GM12878 (cell line): ENCODE results near the gene DYNC1I2. TPM values are rescaled to one million over a fixed set of nuclear protein-coding genes. Genes with fewer than 3 reads are reported as not detected.

Experiments
- ATAC-seq: fragments of 200-7000 bp; cut with Tn5 transposase; 3 replicates; pipeline ENCODE4 v1.9.1; 2020; ENCODE audit warnings: mild to moderate bottlenecking, moderate library complexity
- BruUV-seq: library from RNA; stranded (reverse); fragments of 400-500 nt; replicated peaks from 2 replicates; lab custom pipeline; 2021; lab: Mats Ljungman, UMichigan
- CTCF ChIA-PET: fragments of 300-600 bp; sonication (Branson Sonifier 250); formaldehyde crosslinking; extraction: SDS; loops from one replicate; lab custom pipeline; 2021; ENCODE audit warnings: inconsistent platforms; lab: Yijun Ruan, JAX
- POLR2A ChIA-PET: fragments of 350-600 bp; formaldehyde crosslinking; extraction: SDS; loops from one replicate; lab custom pipeline; 2021; ENCODE audit warnings: inconsistent platforms; lab: Charles Lee
- RAD21 ChIA-PET: fragments of 300-600 bp; sonication (Branson Sonifier 250); formaldehyde crosslinking; loops from one replicate; lab custom pipeline; 2023; ENCODE audit warnings: antibody characterized with exemption; ENCODE audit not compliant: unreplicated experiment; lab: Charles Lee
- SMC1A ChIA-PET: fragments of 300-600 bp; sonication (Branson Sonifier 250); formaldehyde crosslinking; loops from one replicate; lab custom pipeline; 2023; ENCODE audit not compliant: unreplicated experiment, uncharacterized antibody; lab: Charles Lee
- DNase-seq: peaks from one replicate; pipeline ENCODE4 v3.0.0-alpha.2; 2011; ENCODE audit warnings: low read depth, low spot score
- FAIRE-seq: peaks from 3 replicates; lab custom pipeline; 2011; peaks lifted over from hg19 to GRCh38; lab: Jason Lieb, UNC
- H2AFZ ChIP-seq: 2 replicates; pipeline ENCODE4 v1.6.0; 2011; ENCODE audit warnings: low read depth, low read length, control low read depth; ENCODE audit not compliant: control insufficient read depth
- H3K27ac ChIP-seq: 2 replicates; pipeline ENCODE4 v1.5.1; 2011; ENCODE audit warnings: control low read depth; ENCODE audit not compliant: control insufficient read depth, insufficient read depth
- H3K27me3 ChIP-seq, 2 experiments: replicated peaks in 1 of 2; 2 replicates each; pipeline versions ENCODE4 v1.6.0 to v1.6.1; 2011; ENCODE audit warnings: low read length in 1 of 2; ENCODE audit not compliant: control insufficient read depth in 2 of 2, insufficient read depth in 2 of 2
- H3K36me3 ChIP-seq, 2 experiments: 2 replicates each; pipeline ENCODE4 v1.5.1; 2011; ENCODE audit warnings: low read length in 1 of 2; ENCODE audit not compliant: control insufficient read depth in 2 of 2, insufficient read depth in 2 of 2
- H3K4me1 ChIP-seq: 2 replicates; pipeline ENCODE4 v1.6.1; 2011; ENCODE audit warnings: mild to moderate bottlenecking, low read length, moderate library complexity, mixed read lengths; ENCODE audit not compliant: control insufficient read depth, insufficient read depth
- H3K4me2 ChIP-seq: 2 replicates; pipeline ENCODE4 v1.6.0; 2011; ENCODE audit warnings: control low read depth; ENCODE audit not compliant: control insufficient read depth, insufficient read depth
- H3K4me3 ChIP-seq: fragments of 200-600 bp; sonication (generic); 2 replicates; pipeline ENCODE4 v1.5.1; 2016
- H3K79me2 ChIP-seq: 2 replicates; pipeline ENCODE4 v1.6.0; 2011; ENCODE audit warnings: low read length; ENCODE audit not compliant: control insufficient read depth, insufficient read depth
- H3K9ac ChIP-seq: 2 replicates; pipeline ENCODE4 v1.8.0; 2011; ENCODE audit warnings: low read length, control low read depth, mixed read lengths; ENCODE audit not compliant: control insufficient read depth, insufficient read depth
- H3K9me3 ChIP-seq: replicated peaks from 3 replicates; pipeline ENCODE4 v1.5.1; 2011; ENCODE audit warnings: mild to moderate bottlenecking, low read length; ENCODE audit not compliant: control insufficient read depth, insufficient read depth
- H4K20me1 ChIP-seq: 2 replicates; pipeline ENCODE4 v1.6.0; 2011; ENCODE audit not compliant: control insufficient read depth, insufficient read depth
- CREB1 ChIP-seq: IDR thresholded peaks from 2 replicates; pipeline ENCODE4 v1.6.1; 2012; ENCODE audit warnings: low read depth, mild to moderate bottlenecking, inconsistent platforms
- CREM ChIP-seq: IDR thresholded peaks from 2 replicates; pipeline ENCODE4 v1.6.1; 2014; ENCODE audit warnings: antibody characterized with exemption, low read depth
- FOXK2 ChIP-seq: fragments of 450-650 bp; IDR thresholded peaks from 2 replicates; pipeline ENCODE4 v1.6.1; 2017; ENCODE audit warnings: mild to moderate bottlenecking, moderate library complexity
- JUNB ChIP-seq: IDR thresholded peaks from 2 replicates; pipeline ENCODE4 v1.6.1; 2016; ENCODE audit warnings: antibody characterized with exemption, mild to moderate bottlenecking
- JUND ChIP-seq: IDR thresholded peaks from 2 replicates; pipeline ENCODE4 v1.6.1; 2012; ENCODE audit warnings: low read depth, mild to moderate bottlenecking, low read length, improper control_type of control experiment, moderate library complexity
- KAT2A ChIP-seq: conservative IDR thresholded peaks from 2 replicates; pipeline ENCODE4 v1.6.1; 2011; ENCODE audit warnings: low read depth, low read length; ENCODE audit not compliant: control insufficient read depth
- SMAD1 ChIP-seq: fragments of 450-650 bp; IDR thresholded peaks from 2 replicates; pipeline ENCODE4 v1.6.1; 2018; ENCODE audit warnings: mild to moderate bottlenecking, low read depth; ENCODE audit not compliant: partially characterized antibody
- SMAD5 ChIP-seq: IDR thresholded peaks from 2 replicates; pipeline ENCODE4 v1.6.1; 2016; ENCODE audit warnings: antibody characterized with exemption, low read depth
- STAT3 ChIP-seq: IDR thresholded peaks from 2 replicates; pipeline ENCODE4 v1.6.1; 2011; ENCODE audit warnings: low read depth, low read length, improper control_type of control experiment
- TAF1 ChIP-seq: IDR thresholded peaks from 2 replicates; pipeline ENCODE4 v1.6.1; 2011; ENCODE audit warnings: mild to moderate bottlenecking, low read depth, low read length, borderline replicate concordance
- ZBED1 ChIP-seq: IDR thresholded peaks from 2 replicates; pipeline ENCODE4 v1.6.1; 2016; ENCODE audit warnings: borderline replicate concordance
- ZNF217 ChIP-seq: fragments of 450-650 bp; IDR thresholded peaks from 2 replicates; pipeline ENCODE4 v1.6.1; 2017; ENCODE audit warnings: antibody characterized with exemption, mild to moderate bottlenecking
- ZNF24 ChIP-seq: fragments of 450-650 bp; IDR thresholded peaks from 2 replicates; pipeline ENCODE4 v1.6.1; 2017; ENCODE audit warnings: antibody characterized with exemption, mild to moderate bottlenecking
- whole genome bisulfite sequencing: methylation state at CpG from one replicate; pipeline ENCODE4 v1.1.6; 2016; ENCODE audit warnings: low lambda C conversion rate; ENCODE audit not compliant: insufficient replicate concordance, insufficient coverage; ENCODE audit errors: missing lambda C conversion rate; 5-methylcytosine and 5-hydroxymethylcytosine counted together
- in situ Hi-C: fragments of 300-500 bp; cut with MboI; formaldehyde crosslinking; loops from 9 replicates; pipeline ENCODE4 v1.14.3; 2018; ENCODE audit warnings: mixed read lengths
- intact Hi-C: fragments of 100-400 bp; cut with micrococcal nuclease; formaldehyde crosslinking; loops from one replicate; pipeline ENCODE4 v1.14.2; 2022; ENCODE audit not compliant: unreplicated experiment
- polyA plus RNA-seq, 11 experiments: library from polyadenylated mRNA; depleted of rRNA in 4 of 11; unstranded in 6 of 11; stranded (reverse) in 5 of 11; fragments of >200 nt; fragmentation: Nextera tagmentation in 4 of 11; fragmentation: Illumina TruSeq in 1 of 11; extraction: Ambion mirVana in 4 of 11; extraction: Trizol in 1 of 11; gene quantifications; 1 replicate in 1 of 11; 2 replicates in 10 of 11; pipeline versions ENCODE4 v1.2.1 to v1.2.3, GENCODE V29; 2011 to 2016; ENCODE audit warnings: inconsistent platforms in 2 of 11, missing spikeins in 2 of 11, low read depth in 1 of 11
- total RNA-seq, 4 experiments: library from RNA; depleted of rRNA in 3 of 4; stranded (reverse); fragments of >200 nt in 3 of 4; fragmentation: Illumina TruSeq in 1 of 4; extraction: Trizol in 1 of 4; gene quantifications; 2 replicates each; pipeline versions ENCODE4 v1.2.1 to v1.2.3, GENCODE V29; 2013 to 2021
- TF ChIP-seq, protein P1 (sequence below): IDR thresholded peaks from 2 replicates; pipeline ENCODE4 v1.6.1; 2012; ENCODE audit warnings: low read depth, low read length, improper control_type of control experiment
- TF ChIP-seq, protein P2 (sequence below): IDR thresholded peaks from 2 replicates; pipeline ENCODE4 v1.6.1; 2011; ENCODE audit warnings: low read depth, mild to moderate bottlenecking, low read length, moderate library complexity, borderline replicate concordance; ENCODE audit errors: extremely low read depth

DYNC1I2 gene
- total and polyA plus RNA-seq, 10 of the 15 experiments (the other 5 are each of a cell fraction or from before 2014, with no cell fraction given), result 39.9 to 113 (median 53.5) TPM

DNA sequence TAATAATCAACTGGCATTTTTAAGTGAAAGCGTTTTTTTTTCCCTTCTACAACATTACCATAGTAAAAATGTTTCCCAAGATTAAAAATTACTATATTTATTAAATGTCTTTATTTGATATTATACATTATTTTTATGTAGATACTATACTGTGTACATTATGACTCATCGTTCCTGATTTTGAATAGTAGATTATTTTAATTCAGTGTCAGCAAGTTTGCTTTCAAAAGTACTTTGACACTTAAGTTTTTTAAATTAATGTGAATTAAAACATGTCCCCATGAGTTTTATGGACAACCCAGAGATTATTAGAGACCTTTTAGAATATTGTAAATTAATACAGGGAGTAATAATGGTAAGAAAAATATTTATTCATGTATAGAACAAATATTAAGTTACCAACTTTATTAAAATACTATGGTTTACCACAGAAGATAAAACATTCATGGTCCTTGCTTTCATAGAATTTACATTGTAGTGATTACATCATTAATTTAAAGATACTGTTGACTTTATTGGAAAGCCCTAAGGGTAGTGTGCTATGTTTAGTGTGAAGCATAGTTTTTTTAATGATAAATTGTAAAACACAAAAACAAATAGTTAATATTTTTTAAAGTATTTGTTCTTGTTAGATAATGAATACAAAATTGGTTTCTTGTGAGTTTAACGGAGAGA lies 21.9 kb downstream of the DYNC1I2 start:
- H3K9me3 ChIP-seq, result no peaks in the 10 kb centered on the region
- H3K9ac ChIP-seq, result no peak overlapping the region
- no peaks in the 10 kb centered on the region for H3K4me1 ChIP-seq
- TF ChIP-seq, protein P1, sequence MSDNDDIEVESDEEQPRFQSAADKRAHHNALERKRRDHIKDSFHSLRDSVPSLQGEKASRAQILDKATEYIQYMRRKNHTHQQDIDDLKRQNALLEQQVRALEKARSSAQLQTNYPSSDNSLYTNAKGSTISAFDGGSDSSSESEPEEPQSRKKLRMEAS, result no peak
- TF ChIP-seq SMAD1 (no peak), ZNF217 (no peak), KAT2A (no peak), CREM (no peak), JUNB (no peak), ZNF24 (no peak), FOXK2 (no peak), TAF1 (no peak), CREB1 (no peak), STAT3 (no peak), SMAD5 (no peak), JUND (no peak), ZBED1 (no peak)
- TF ChIP-seq, protein P2, sequence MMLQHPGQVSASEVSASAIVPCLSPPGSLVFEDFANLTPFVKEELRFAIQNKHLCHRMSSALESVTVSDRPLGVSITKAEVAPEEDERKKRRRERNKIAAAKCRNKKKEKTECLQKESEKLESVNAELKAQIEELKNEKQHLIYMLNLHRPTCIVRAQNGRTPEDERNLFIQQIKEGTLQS, result no peak
- WGBS, result 97% methylated on average over 3 of the region's 3 CpGs
- H4K20me1 ChIP-seq, result no peaks in the 10 kb centered on the region
- H3K27ac ChIP-seq, result no peak overlapping the region
- H3K4me3 ChIP-seq, result no peak overlapping the region
- ChIA-PET POLR2A (no interaction called here), CTCF (interaction anchor here (1.1 to 3.5 kb wide), 2 partner anchors 13 to 136 kb away, joined by 3 to 9 read pairs; no protein-coding TSS in a partner anchor), RAD21 (no interaction called here), SMC1A (no interaction called here)
- no peak for ATAC-seq
- in situ Hi-C loops, result no loop called here
- no peak overlapping the region for H2AFZ ChIP-seq
- no TSS peak for BruUV-seq
- no peaks in the 10 kb centered on the region; the same call in 1 of the 2 replicates for H3K79me2 ChIP-seq
- H3K4me2 ChIP-seq, result no peak overlapping the region
- intact Hi-C loops, result no loop called here
- no peaks in the 10 kb centered on the region for H3K27me3 ChIP-seq
- H3K36me3 ChIP-seq, result no peaks in the 10 kb centered on the region
- DNase-seq, result no peak
- FAIRE-seq, result no peak
